HEK293T (cell line): ENCODE data around the gene NDUFS6.

Experiments used
- FOXM1 ChIP-seq: fragments of 450-650 bp; IDR thresholded peaks from 2 replicates; pipeline ENCODE4 v1.6.1; 2017; ENCODE audit warnings: mild to moderate bottlenecking, borderline replicate concordance
- NFRKB ChIP-seq: fragments of 450-650 bp; IDR thresholded peaks from 2 replicates; pipeline ENCODE4 v1.6.1; 2016; ENCODE audit warnings: mild to moderate bottlenecking, moderate library complexity
- SP1 ChIP-seq: fragments of 450-650 bp; IDR thresholded peaks from 2 replicates; pipeline ENCODE4 v1.6.1; 2017

- no peak for TF ChIP-seq FOXM1
- TF ChIP-seq NFRKB, result no peak
- TF ChIP-seq SP1, result no peak
Observed at GRCh38 chr5:1781107-1781506, 20.1 kb upstream of the NDUFS6 start.
